CD4-positive, alpha-beta T cell (primary cell): ENCODE results near the gene IL1R1. TPM values are rescaled to one million over a fixed set of nuclear protein-coding genes. Genes with fewer than 3 reads are reported as not detected.

ENCODE experiments used
- ATAC-seq: fragments of 200-7000 bp; cut with Tn5 transposase; one replicate; pipeline ENCODE4 v1.10.0; 2022; ENCODE audit warnings: mild to moderate bottlenecking; ENCODE audit not compliant: poor library complexity
- CTCF ChIA-PET: fragments of 350-600 bp; sonication (Branson Sonifier 250); formaldehyde crosslinking; loops from one replicate; lab custom pipeline; 2021; ENCODE audit warnings: antibody characterized with exemption, inconsistent platforms; lab: Charles Lee
- POLR2A ChIA-PET: fragments of 350-600 bp; sonication (Branson Sonifier 250); formaldehyde crosslinking; loops from one replicate; lab custom pipeline; 2021; ENCODE audit warnings: antibody characterized with exemption, inconsistent platforms; lab: Charles Lee
- DNase-seq, 14 experiments: peaks; one replicate each; pipeline ENCODE4 v3.0.0-alpha.2; 2013 to 2020; ENCODE audit warnings: mixed read lengths in 2 of 14
- H3K27ac ChIP-seq, 2 donors: one replicate each; pipeline versions ENCODE4 v1.5.1 to v1.7.0; 2013; ENCODE audit warnings: low read length in 2 of 2, low read depth in 1 of 2, mild to moderate bottlenecking in 1 of 2
- H3K27me3 ChIP-seq, 2 experiments: 1 replicate in 1 of 2; 2 replicates in 1 of 2; pipeline versions ENCODE4 v1.6.1 to v1.7.0; 2013; ENCODE audit warnings: low read length in 2 of 2, control low read depth in 1 of 2, mild to moderate bottlenecking in 1 of 2, moderate library complexity in 1 of 2; ENCODE audit not compliant: insufficient read depth in 2 of 2, control insufficient read depth in 1 of 2
- H3K36me3 ChIP-seq: one replicate; pipeline ENCODE4 v1.6.1; 2013; ENCODE audit warnings: low read length, control low read depth; ENCODE audit not compliant: insufficient read depth
- H3K4me1 ChIP-seq: one replicate; pipeline ENCODE4 v1.6.1; 2013; ENCODE audit warnings: low read length, control low read depth; ENCODE audit not compliant: insufficient read depth
- H3K4me3 ChIP-seq: one replicate; pipeline ENCODE4 v1.5.1; 2013; ENCODE audit warnings: mild to moderate bottlenecking, low read length, moderate library complexity
- H3K9me3 ChIP-seq, 2 experiments: 1 replicate in 1 of 2; 2 replicates in 1 of 2; pipeline versions ENCODE4 v1.6.1 to v1.7.0; 2013; ENCODE audit warnings: low read length in 2 of 2, mild to moderate bottlenecking in 2 of 2, control low read depth in 1 of 2, moderate library complexity in 1 of 2; ENCODE audit not compliant: control insufficient read depth in 1 of 2, insufficient read depth in 1 of 2
- H3K27ac Mint-ChIP-seq: one replicate; pipeline ENCODE4 v1.8.0; 2020; ENCODE audit warnings: mixed read lengths
- H3K27me3 Mint-ChIP-seq: one replicate; pipeline ENCODE4 v1.8.0; 2021; ENCODE audit warnings: mixed read lengths
- H3K36me3 Mint-ChIP-seq: one replicate; pipeline ENCODE4 v1.8.0; 2021; ENCODE audit warnings: low read depth, mixed read lengths
- H3K4me1 Mint-ChIP-seq: one replicate; pipeline ENCODE4 v1.8.0; 2021; ENCODE audit warnings: low read depth, mixed read lengths
- H3K4me3 Mint-ChIP-seq: one replicate; pipeline ENCODE4 v1.8.0; 2020; ENCODE audit warnings: mild to moderate bottlenecking, mixed read lengths
- H3K9me3 Mint-ChIP-seq: one replicate; pipeline ENCODE4 v1.8.0; 2020; ENCODE audit warnings: mixed read lengths
- intact Hi-C, 2 experiments: fragments of 100-400 bp; cut with DNase I in 1 of 2; cut with micrococcal nuclease in 1 of 2; formaldehyde crosslinking; loops; one replicate each; pipeline versions ENCODE4 v1.15.1 to v1.9.0; 2023 to 2025; cut with DNase I, micrococcal nuclease
- total RNA-seq, 174 experiments: library from RNA in 2 of 174; stranded (reverse) in 2 of 174; gene quantifications; one replicate each; pipeline ENCODE4 v1.2.3 and lab custom pipeline; 2021 to 2026
- TF ChIP-seq, protein P1 (sequence below): fragments of 200-600 bp; IDR thresholded peaks from one replicate; pipeline ENCODE4 v1.8.0; 2022; ENCODE audit warnings: antibody characterized with exemption, mild to moderate bottlenecking

IL1R1 gene
- total RNA-seq, 2 experiments from 2014 or later = 0.22 to 0.49 TPM

DNA sequence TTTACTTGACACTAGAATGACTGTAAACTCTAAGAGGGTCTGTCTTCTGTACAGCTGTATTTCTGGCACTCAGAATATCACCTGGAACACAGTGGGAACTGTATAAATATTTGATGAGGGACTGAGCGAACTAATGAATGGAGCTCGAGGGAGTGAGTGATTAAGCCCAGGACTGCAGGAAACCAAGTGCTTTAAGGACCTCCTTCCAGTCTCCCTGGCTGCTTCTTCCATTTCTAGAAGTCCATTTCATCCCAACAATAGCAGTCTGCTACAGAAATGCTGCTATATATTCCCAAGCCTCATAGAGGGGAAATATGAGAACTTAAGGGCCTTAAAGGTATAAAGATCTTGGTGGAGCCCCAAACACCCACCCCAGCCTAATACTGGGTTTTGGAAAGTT, 41.5 kb downstream of the IL1R1 start:
- intact Hi-C loops = no loop called here
- CTCF ChIA-PET = no interaction called here
- H3K4me1 Mint-ChIP-seq = peaks cover 11% of the 10 kb centered on the region

DNA sequence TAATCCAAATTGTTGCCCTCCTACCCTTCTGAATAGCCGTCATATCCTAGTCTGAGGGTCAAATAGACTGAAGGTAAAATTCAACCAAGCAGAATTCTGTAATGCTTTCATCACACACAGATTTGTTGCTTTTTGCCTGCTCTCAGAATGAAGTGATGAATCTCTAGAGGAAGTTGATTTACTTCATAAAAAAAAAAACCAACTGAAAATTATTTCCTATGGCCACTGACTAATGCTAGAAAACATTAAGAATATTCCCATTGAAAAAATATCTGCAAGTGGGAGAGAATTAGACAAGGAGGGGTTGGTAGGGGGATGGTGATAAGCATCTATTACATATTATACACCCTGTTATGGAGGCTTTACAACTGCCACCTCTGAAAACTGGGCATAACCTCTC, 42.0 kb downstream of the IL1R1 start:
- no peak for DNase-seq
- no peaks in the 10 kb centered on the region for H3K9me3 Mint-ChIP-seq
- POLR2A ChIA-PET = no interaction called here
- no peaks in the 10 kb centered on the region for H3K36me3 Mint-ChIP-seq
- ATAC-seq = no peak
- Histone ChIP-seq H3K4me3 (no peak overlapping the region), H3K27ac (no peak overlapping the region), H3K4me1 (peaks cover 14% of the 10 kb centered on the region), H3K27me3 (no peaks in the 10 kb centered on the region), H3K36me3 (no peaks in the 10 kb centered on the region), H3K9me3 (peaks cover 0 to 6% of the 10 kb centered on the region in 2 experiments)
- H3K4me1 Mint-ChIP-seq = peaks cover 11% of the 10 kb centered on the region
- no peak overlapping the region for H3K27ac Mint-ChIP-seq
- peaks cover 43% of the 10 kb centered on the region for H3K27me3 Mint-ChIP-seq
- H3K4me3 Mint-ChIP-seq = no peak overlapping the region
- CTCF ChIA-PET = interaction anchor here (2.0 kb wide), 1 partner anchor 56 kb away, joined by 7 read pairs; no protein-coding TSS in a partner anchor
- TF ChIP-seq, protein P1, sequence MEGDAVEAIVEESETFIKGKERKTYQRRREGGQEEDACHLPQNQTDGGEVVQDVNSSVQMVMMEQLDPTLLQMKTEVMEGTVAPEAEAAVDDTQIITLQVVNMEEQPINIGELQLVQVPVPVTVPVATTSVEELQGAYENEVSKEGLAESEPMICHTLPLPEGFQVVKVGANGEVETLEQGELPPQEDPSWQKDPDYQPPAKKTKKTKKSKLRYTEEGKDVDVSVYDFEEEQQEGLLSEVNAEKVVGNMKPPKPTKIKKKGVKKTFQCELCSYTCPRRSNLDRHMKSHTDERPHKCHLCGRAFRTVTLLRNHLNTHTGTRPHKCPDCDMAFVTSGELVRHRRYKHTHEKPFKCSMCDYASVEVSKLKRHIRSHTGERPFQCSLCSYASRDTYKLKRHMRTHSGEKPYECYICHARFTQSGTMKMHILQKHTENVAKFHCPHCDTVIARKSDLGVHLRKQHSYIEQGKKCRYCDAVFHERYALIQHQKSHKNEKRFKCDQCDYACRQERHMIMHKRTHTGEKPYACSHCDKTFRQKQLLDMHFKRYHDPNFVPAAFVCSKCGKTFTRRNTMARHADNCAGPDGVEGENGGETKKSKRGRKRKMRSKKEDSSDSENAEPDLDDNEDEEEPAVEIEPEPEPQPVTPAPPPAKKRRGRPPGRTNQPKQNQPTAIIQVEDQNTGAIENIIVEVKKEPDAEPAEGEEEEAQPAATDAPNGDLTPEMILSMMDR = no peak
- intact Hi-C loops = no loop called here

More for the DNA sequence above, 41.5 kb downstream of the IL1R1 start:
- Histone ChIP-seq H3K36me3 (no peaks in the 10 kb centered on the region), H3K27ac (no peak overlapping the region), H3K4me1 (peaks cover 14% of the 10 kb centered on the region), H3K4me3 (no peak overlapping the region), H3K27me3 (no peaks in the 10 kb centered on the region), H3K9me3 (peaks cover 0 to 6% of the 10 kb centered on the region in 2 experiments)
- H3K9me3 Mint-ChIP-seq = no peaks in the 10 kb centered on the region
- H3K36me3 Mint-ChIP-seq = no peaks in the 10 kb centered on the region
- TF ChIP-seq, protein P1 = no peak
- POLR2A ChIA-PET = no interaction called here
- no peak for DNase-seq
- peaks cover 43% of the 10 kb centered on the region for H3K27me3 Mint-ChIP-seq
- H3K27ac Mint-ChIP-seq = no peak overlapping the region
- no peak overlapping the region for H3K4me3 Mint-ChIP-seq
- ATAC-seq = no peak

DNA sequence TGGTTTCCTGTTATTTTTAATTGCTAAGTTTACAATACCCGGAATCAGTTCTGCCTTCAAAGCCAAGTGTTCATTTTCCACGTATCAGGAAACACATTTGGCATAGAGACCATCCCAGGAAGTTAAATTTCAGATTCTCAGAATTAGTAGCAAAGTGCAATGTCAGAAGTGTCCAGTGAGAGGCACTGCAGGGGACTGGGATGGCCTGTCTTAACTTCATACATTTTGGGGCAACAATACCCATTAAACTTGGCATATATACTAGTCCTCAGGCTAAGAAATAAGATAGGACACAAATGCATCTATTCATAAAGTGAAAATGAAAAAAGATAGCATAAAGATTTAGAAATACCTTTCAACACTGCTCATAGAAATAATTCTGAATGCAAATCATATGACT, 42.8 kb downstream of the IL1R1 start:
- no peak for ATAC-seq
- peaks cover 11% of the 10 kb centered on the region for H3K4me1 Mint-ChIP-seq
- intact Hi-C loops = loop anchor here in 1 of 2 experiments (5.0 kb wide), 1 partner anchor 57 kb away; no protein-coding TSS in a partner anchor
- Histone ChIP-seq H3K9me3 (peaks cover 0 to 6% of the 10 kb centered on the region in 2 experiments), H3K4me3 (no peak overlapping the region), H3K4me1 (peaks cover 14% of the 10 kb centered on the region), H3K27ac (no peak overlapping the region), H3K36me3 (no peaks in the 10 kb centered on the region), H3K27me3 (no peaks in the 10 kb centered on the region)
- POLR2A ChIA-PET = no interaction called here
- peak overlapping the region; percentile 30 for H3K4me3 Mint-ChIP-seq
- H3K27me3 Mint-ChIP-seq = peaks cover 48% of the 10 kb centered on the region
- H3K9me3 Mint-ChIP-seq = no peaks in the 10 kb centered on the region
- TF ChIP-seq, protein P1 = peak; percentile 25
- no peak overlapping the region for H3K27ac Mint-ChIP-seq
- peak in 4 of 14 experiments; percentile 19 to 28 (median 24) for DNase-seq
- CTCF ChIA-PET = interaction anchor here (0.9 to 2.0 kb wide), 2 partner anchors 55 to 165 kb away, joined by 3 to 7 read pairs; no protein-coding TSS in a partner anchor
- no peaks in the 10 kb centered on the region for H3K36me3 Mint-ChIP-seq
